ENCODE results near the gene CELSR3.

GRCh38 chr3:48633256-48633655 is 29.4 kb downstream of the CELSR3 start:
- TF ChIP-seq CTCF (conservative IDR thresholded peaks at IDR 0.05 in 1 of 2, IDR thresholded peaks at IDR 0.05 in 1 of 2; ENCODE audit: extremely low read depth in 1 of 2, insufficient read depth in 1 of 2, low read depth in 1 of 2, low read length in 2 of 2) (no peak), EZH2 (IDR thresholded peaks at IDR 0.05; ENCODE audit: borderline replicate concordance, low read length) (no peak)
